Sigmoid colon (tissue), 7 donors: ENCODE data around the gene AEN. TPM values are rescaled to one million over a fixed set of nuclear protein-coding genes. Genes with fewer than 3 reads are reported as not detected.

Source experiments
- DNase-seq: peaks from one replicate; pipeline ENCODE4 v3.0.0-alpha.2; 2019
- H3K27ac ChIP-seq, 4 donors: fragments of 200-600 bp; sonication (generic); one replicate each; pipeline ENCODE4 v1.5.1; 2016 to 2019; ENCODE audit warnings: mild to moderate bottlenecking in 1 of 4
- H3K27me3 ChIP-seq, 3 donors: fragments of 200-600 bp; sonication (generic); one replicate each; pipeline ENCODE4 v1.5.1; 2019; ENCODE audit warnings: mild to moderate bottlenecking in 1 of 3
- H3K36me3 ChIP-seq, 4 donors: fragments of 200-600 bp; sonication (generic); one replicate each; pipeline ENCODE4 v1.5.1; 2016 to 2019
- H3K4me1 ChIP-seq, 4 donors: fragments of 200-600 bp; sonication (generic); one replicate each; pipeline ENCODE4 v1.5.1; 2017 to 2019
- H3K4me3 ChIP-seq, 4 donors: fragments of 200-600 bp; sonication (generic); one replicate each; pipeline ENCODE4 v1.5.1; 2017 to 2019; ENCODE audit warnings: mild to moderate bottlenecking in 2 of 4, moderate library complexity in 1 of 4
- H3K9me3 ChIP-seq, 4 donors: fragments of 200-600 bp in 3 of 4; sonication (generic) in 3 of 4; one replicate each; pipeline versions ENCODE4 v1.5.1 to v1.6.1; 2013 to 2019
- CTCF ChIP-seq, 4 experiments: fragments of 450-650 bp in 3 of 4; fragments of 200-600 bp in 1 of 4; IDR thresholded peaks; one replicate each; pipeline ENCODE4 v1.5.1; 2016 to 2019; ENCODE audit warnings: antibody characterized with exemption in 4 of 4, mild to moderate bottlenecking in 3 of 4, moderate library complexity in 2 of 4
- EP300 ChIP-seq, 4 donors: sonication (generic); formaldehyde crosslinking; IDR thresholded peaks; one replicate each; pipeline ENCODE4 v1.6.1; 2017; ENCODE audit warnings: antibody characterized with exemption in 4 of 4
- POLR2A ChIP-seq, 2 donors: fragments of 450-650 bp; IDR thresholded peaks; one replicate each; pipeline ENCODE4 v1.6.1; 2016; ENCODE audit warnings: antibody characterized with exemption in 2 of 2, mild to moderate bottlenecking in 2 of 2, moderate library complexity in 2 of 2
- POLR2AphosphoS5 ChIP-seq, 4 donors: sonication (generic); formaldehyde crosslinking; IDR thresholded peaks; one replicate each; pipeline ENCODE4 v1.6.1; 2017; ENCODE audit warnings: antibody characterized with exemption in 4 of 4
- WGBS, 2 donors: extraction: QIAGEN DNeasy Blood & Tissue Kit; methylation state at CpG; one replicate each; pipeline ENCODE4 v1.1.7; 2013; 5-methylcytosine and 5-hydroxymethylcytosine counted together
- intact Hi-C: fragments of 100-400 bp; cut with DNase I; formaldehyde crosslinking; loops from one replicate; pipeline ENCODE4 v1.15.1; 2023
- polyA plus RNA-seq, 3 donors: library from polyadenylated mRNA; stranded (reverse); fragments of 200-250 nt; gene quantifications; one replicate each; pipeline ENCODE4 v1.2.3, GENCODE V29; 2013
- total RNA-seq, 4 donors: library from RNA; depleted of rRNA; stranded (reverse); fragments of >200 nt; gene quantifications; one replicate each; pipeline ENCODE4 v1.1.0, GENCODE V29; 2016
- donor health status: healthy with polysubstance abuse.
- donor health status: Bipolar disorder and iron deficiency.
- donor health status: healthy.

Gene AEN
- total and polyA plus RNA-seq, 7 donors, result 4.2 to 19.7 (median 8.8) TPM

GRCh38 chr15:88661761-88662556, 40.8 kb downstream of the AEN start:
- 45 to 69% methylated on average over 4 of the region's 4 CpGs for WGBS, 2 donors
- intact Hi-C loops, result no loop called here

GRCh38 chr15:88663141-88663621, 42.0 kb downstream of the AEN start:
- WGBS, 2 donors, result 83 to 88% methylated on average over 6 of the region's 6 CpGs
- no peak overlapping the region for H3K4me3 ChIP-seq
- no peaks in the 10 kb centered on the region for H3K36me3 ChIP-seq
- no peaks in the 10 kb centered on the region for H3K9me3 ChIP-seq
- DNase-seq, result peak; percentile 53
- H3K4me1 ChIP-seq, result peaks cover 0 to 5% (median 0%) of the 10 kb centered on the region in 4 donors
- TF ChIP-seq POLR2AphosphoS5 (IDR thresholded peaks at IDR 0.05), result no peak
- no peak for TF ChIP-seq POLR2A (IDR thresholded peaks at IDR 0.05)
- no peak for TF ChIP-seq EP300 (IDR thresholded peaks at IDR 0.05)
- TF ChIP-seq CTCF (IDR thresholded peaks at IDR 0.05), result no peak
- H3K27me3 ChIP-seq, result no peaks in the 10 kb centered on the region
- intact Hi-C loops, result no loop called here
- no peak overlapping the region for H3K27ac ChIP-seq

More at GRCh38 chr15:88661761-88662556, 40.8 kb downstream of the AEN start:
- H3K27ac ChIP-seq, result no peak overlapping the region
- no peak overlapping the region for H3K4me3 ChIP-seq
- H3K9me3 ChIP-seq, result no peaks in the 10 kb centered on the region
- no peak for TF ChIP-seq CTCF (IDR thresholded peaks at IDR 0.05)
- no peak for TF ChIP-seq POLR2AphosphoS5 (IDR thresholded peaks at IDR 0.05)
- TF ChIP-seq EP300 (IDR thresholded peaks at IDR 0.05), result no peak
- TF ChIP-seq POLR2A (IDR thresholded peaks at IDR 0.05), result no peak
- no peaks in the 10 kb centered on the region for H3K36me3 ChIP-seq
- H3K4me1 ChIP-seq, result peaks cover 0 to 10% (median 0%) of the 10 kb centered on the region in 4 donors
- H3K27me3 ChIP-seq, result no peaks in the 10 kb centered on the region
- no peak for DNase-seq

- H3K4me1 ChIP-seq, result peaks cover 0 to 5% (median 0%) of the 10 kb centered on the region in 4 donors
- no peak overlapping the region for H3K4me3 ChIP-seq
- TF ChIP-seq CTCF (IDR thresholded peaks at IDR 0.05) (peak in 1 of 4 experiments; percentile 10), POLR2A (IDR thresholded peaks at IDR 0.05) (no peak), POLR2AphosphoS5 (IDR thresholded peaks at IDR 0.05) (no peak), EP300 (IDR thresholded peaks at IDR 0.05) (no peak)
- no peaks in the 10 kb centered on the region for H3K9me3 ChIP-seq
- no peak overlapping the region for H3K27ac ChIP-seq
- peak; percentile 55 for DNase-seq
- 82 to 87% methylated on average over 7 of the region's 7 CpGs for WGBS, 2 donors
- intact Hi-C loops, result no loop called here
- H3K27me3 ChIP-seq, result no peaks in the 10 kb centered on the region
- H3K36me3 ChIP-seq, result no peaks in the 10 kb centered on the region
Observed at GRCh38 chr15:88664151-88664778, 43.1 kb downstream of the AEN start.

GRCh38 chr15:88674661-88675060, 53.5 kb downstream of the AEN start:
- Histone ChIP-seq H3K27ac (no peak overlapping the region), H3K36me3 (no peaks in the 10 kb centered on the region), H3K4me3 (no peak overlapping the region), H3K27me3 (no peaks in the 10 kb centered on the region), H3K4me1 (no peaks in the 10 kb centered on the region), H3K9me3 (no peaks in the 10 kb centered on the region)
- TF ChIP-seq EP300 (IDR thresholded peaks at IDR 0.05) (no peak), CTCF (IDR thresholded peaks at IDR 0.05) (no peak), POLR2A (IDR thresholded peaks at IDR 0.05) (no peak), POLR2AphosphoS5 (IDR thresholded peaks at IDR 0.05) (no peak)
- intact Hi-C loops, result no loop called here
- DNase-seq, result no peak
- 76 to 85% methylated on average over 4 of the region's 4 CpGs for WGBS, 2 donors
